SJSA1 (cell line): Measurements from ENCODE around the gene PEX10. TPM values are rescaled to one million over a fixed set of nuclear protein-coding genes. Genes with fewer than 3 reads are reported as not detected.
A peak's percentile ranks its signal among the peaks of the same experiment; 100 is the strongest.

ENCODE experiments used
- DNase-seq, 2 experiments: peaks; one replicate each; pipeline ENCODE4 v3.0.0-alpha.2; 2015 to 2020; ENCODE audit warnings: low spot score in 2 of 2, low read depth in 1 of 2
- H3K27ac ChIP-seq: fragments of 250-450 bp; sonication (Bioruptor Pico); 2 replicates; pipeline ENCODE4 v1.5.1; 2020; ENCODE audit warnings: mild to moderate bottlenecking, moderate library complexity
- H3K27me3 ChIP-seq: fragments of 250-450 bp; sonication (Bioruptor Pico); replicated peaks from 2 replicates; pipeline ENCODE4 v1.5.1; 2020; ENCODE audit warnings: mild to moderate bottlenecking, moderate library complexity
- H3K36me3 ChIP-seq: fragments of 250-450 bp; sonication (Bioruptor Pico); 2 replicates; pipeline ENCODE4 v1.5.1; 2020; ENCODE audit warnings: mild to moderate bottlenecking
- H3K4me1 ChIP-seq: fragments of 250-450 bp; sonication (Bioruptor Pico); replicated peaks from 2 replicates; pipeline ENCODE4 v1.6.1; 2021; ENCODE audit warnings: mild to moderate bottlenecking
- H3K4me3 ChIP-seq: fragments of 250-450 bp; sonication (Bioruptor Pico); 2 replicates; pipeline ENCODE4 v1.5.1; 2020; ENCODE audit warnings: mild to moderate bottlenecking
- H3K9me3 ChIP-seq: fragments of 250-450 bp; sonication (Bioruptor Pico); replicated peaks from 2 replicates; pipeline ENCODE4 v1.5.1; 2020; ENCODE audit warnings: mild to moderate bottlenecking
- total RNA-seq: library from RNA; depleted of rRNA; stranded (reverse); fragments of >200 nt; shearing (Covaris generic); gene quantifications from 2 replicates; pipeline ENCODE4 v1.2.3, GENCODE V29; 2014

PEX10 gene
- total RNA-seq, 1 experiment from 2014 or later = 37.3 TPM

DNA sequence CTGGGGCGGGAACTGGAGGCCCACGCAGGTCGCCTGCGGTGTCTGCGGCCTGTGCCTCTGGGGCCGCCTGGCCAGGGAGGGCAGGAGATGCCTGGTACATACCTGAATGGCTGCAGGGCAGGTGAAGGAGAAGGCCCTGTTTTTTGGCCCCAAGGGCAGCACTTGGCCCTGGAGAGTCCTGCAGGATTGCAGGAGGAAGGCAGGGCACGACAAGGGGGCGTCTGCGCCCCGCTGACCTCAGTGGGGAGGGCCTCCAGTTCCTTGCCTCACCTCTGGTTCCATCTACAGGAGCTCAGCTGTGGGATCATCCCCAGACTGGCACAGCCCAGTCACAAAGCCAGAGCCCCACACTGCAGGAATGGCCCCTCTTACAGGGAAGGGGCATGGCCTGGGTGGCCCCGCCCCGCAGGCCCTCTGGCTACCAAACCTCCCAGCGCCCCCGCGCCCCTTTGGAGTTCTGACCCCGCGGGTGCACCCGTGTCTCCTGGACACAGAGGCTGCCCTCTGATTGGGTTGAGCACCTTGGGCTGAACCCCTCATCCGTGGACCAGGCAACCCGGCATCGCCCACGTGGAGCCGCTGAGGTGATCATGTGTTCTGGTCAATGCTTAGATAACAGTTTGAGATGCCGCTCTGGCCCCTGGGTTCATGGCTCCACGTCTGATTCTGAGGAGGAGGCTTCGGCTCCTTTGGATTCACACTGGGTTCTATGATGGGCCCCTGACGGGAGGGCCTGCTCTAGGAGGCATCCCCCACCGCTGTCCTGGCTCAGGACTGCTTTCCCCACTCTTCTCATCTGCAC, 1.3 kb upstream of the PEX10 start:
- Histone ChIP-seq H3K36me3 (peaks cover 18% of the 10 kb centered on the region), H3K4me3 (no peak overlapping the region), H3K27me3 (peaks cover 6% of the 10 kb centered on the region)

DNA sequence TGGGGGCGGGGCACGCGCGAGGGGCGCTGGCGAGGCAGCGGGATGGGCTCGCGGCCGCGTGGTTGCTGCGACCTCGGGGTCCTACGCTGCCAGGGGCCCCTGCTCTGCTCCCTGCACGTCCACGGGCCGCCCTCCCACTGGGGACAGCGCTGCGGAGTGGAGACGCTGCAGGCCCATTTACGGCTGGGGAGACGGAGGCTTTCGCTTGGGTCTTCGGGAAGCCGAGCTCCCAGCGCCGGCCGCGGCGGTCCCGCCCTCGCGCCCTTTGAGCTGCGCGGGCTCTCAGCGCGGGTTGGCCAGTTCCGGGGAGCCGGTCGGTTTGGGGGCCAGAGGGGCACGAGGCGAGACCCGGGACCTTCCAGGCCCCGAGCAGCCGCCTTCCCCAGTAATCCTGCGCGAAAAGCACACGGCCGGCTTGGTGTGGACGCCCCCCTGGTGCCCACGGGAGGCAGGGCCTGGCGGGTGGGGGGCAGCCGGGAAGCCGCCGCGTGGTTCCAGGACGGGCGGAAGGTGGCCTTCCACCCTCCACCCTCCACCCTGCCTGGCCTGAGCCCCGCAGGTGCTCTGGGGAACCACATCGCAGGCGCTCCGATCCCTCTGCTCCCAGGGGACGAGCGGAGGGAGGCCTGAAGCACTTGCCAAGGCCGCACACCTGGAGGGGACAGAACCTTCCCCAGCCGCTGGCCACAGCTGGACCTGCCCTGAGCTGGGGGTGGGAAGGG, 570 bp upstream of the PEX10 start:
- Histone ChIP-seq H3K4me1 (peaks cover 28% of the 10 kb centered on the region), H3K4me3 (peak overlapping the region; percentile 99), H3K9me3 (peaks cover 3% of the 10 kb centered on the region; the same call in 1 of the 2 replicates), H3K27ac (peak overlapping the region; percentile 23; the same call in 1 of the 2 replicates), H3K27me3 (peaks cover 4% of the 10 kb centered on the region; the same call in 1 of the 2 replicates), H3K36me3 (peaks cover 22% of the 10 kb centered on the region)
- peak in 1 of 2 experiments; percentile 79 for DNase-seq

More for the DNA sequence above, 1.3 kb upstream of the PEX10 start:
- Histone ChIP-seq H3K4me1 (peaks cover 28% of the 10 kb centered on the region), H3K9me3 (peaks cover 3% of the 10 kb centered on the region; the same call in 1 of the 2 replicates), H3K27ac (no peak overlapping the region)
- DNase-seq = no peak

DNA sequence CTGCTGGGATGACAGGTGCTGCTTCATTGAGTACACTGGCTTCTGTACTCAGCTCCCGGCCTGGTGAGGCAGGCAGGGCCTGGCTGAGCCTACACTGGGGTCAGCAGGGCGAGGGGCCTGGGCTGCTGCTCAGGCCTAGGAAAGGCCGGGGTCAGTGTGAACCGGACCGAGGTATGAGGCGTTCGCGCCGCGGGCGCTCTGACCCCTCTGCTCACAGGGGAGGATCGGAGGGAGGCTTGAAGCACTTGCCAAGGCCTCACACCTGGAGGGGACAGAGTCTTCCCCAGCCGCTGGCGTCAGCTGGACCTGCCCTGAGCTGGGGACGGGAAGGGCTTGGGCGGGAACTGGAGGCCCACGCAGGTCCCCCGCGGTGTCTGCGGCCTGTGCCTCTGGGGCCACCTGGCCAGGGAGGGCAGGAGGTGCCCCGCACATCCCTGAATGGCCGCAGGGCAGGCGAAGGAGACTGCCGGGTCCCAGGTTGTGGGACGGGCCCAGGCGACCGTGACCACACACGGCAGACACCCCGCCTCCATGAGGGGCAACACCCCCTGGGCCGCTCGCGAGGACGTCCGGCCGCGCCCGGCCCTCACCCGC, 466 bp downstream of the PEX10 start:
- Histone ChIP-seq H3K27me3 (no peaks in the 10 kb centered on the region), H3K4me1 (peaks cover 28% of the 10 kb centered on the region), H3K9me3 (peaks cover 3% of the 10 kb centered on the region; the same call in 1 of the 2 replicates), H3K27ac (peak overlapping the region; percentile 80), H3K4me3 (peak overlapping the region; percentile 99), H3K36me3 (peaks cover 30% of the 10 kb centered on the region)
- no peak for DNase-seq

DNA sequence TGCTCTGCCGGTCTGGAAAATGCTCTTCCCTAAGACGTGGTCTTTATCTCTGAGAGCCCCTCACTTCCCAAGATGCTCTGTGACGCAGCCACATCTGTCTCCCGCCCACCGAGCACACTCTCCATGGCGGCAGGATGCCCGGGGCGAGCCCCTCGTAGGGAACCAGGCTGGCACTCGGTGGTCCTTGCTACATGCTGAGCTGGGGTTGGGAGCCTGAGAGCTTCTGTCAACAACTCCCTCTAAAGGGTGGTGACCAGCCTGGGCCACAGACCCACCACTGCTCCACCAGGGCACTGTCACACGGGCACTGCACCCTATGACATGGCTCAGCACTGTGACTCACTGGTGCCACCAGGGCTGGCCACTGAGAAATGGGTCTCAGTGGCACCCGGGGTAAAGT, 2.6 kb downstream of the PEX10 start:
- H3K36me3 ChIP-seq = peaks cover 51% of the 10 kb centered on the region
- no peak overlapping the region for H3K27ac ChIP-seq
- no peak overlapping the region for H3K4me3 ChIP-seq
- peaks cover 28% of the 10 kb centered on the region for H3K4me1 ChIP-seq
- no peak for DNase-seq
- peaks cover 3% of the 10 kb centered on the region; the same call in 1 of the 2 replicates for H3K9me3 ChIP-seq
- H3K27me3 ChIP-seq = no peaks in the 10 kb centered on the region

DNA sequence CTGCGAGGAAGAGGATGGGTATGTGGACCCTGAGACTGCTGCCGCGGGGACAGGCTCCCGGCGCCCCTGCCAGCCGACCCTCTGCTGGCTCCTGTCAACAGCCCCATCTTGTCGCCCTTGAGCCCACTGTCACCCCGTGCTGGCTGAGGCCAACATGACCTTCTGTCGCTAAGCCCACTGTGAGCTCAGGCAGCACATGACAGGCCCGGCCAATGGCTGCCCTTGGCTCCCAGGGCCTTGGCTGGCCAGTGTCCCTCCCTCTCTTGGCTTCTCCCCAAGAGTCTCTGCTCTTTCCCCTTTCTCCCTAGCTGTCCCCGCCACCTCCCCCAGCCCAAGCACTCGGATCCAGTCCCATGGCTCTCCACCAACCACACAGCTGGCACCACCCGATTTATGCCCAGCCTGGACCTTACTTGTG, 3.5 kb downstream of the PEX10 start:
- Histone ChIP-seq H3K4me3 (no peak overlapping the region), H3K27ac (no peak overlapping the region), H3K36me3 (peaks cover 59% of the 10 kb centered on the region), H3K9me3 (peaks cover 3% of the 10 kb centered on the region; the same call in 1 of the 2 replicates), H3K4me1 (peaks cover 21% of the 10 kb centered on the region), H3K27me3 (no peaks in the 10 kb centered on the region)
- no peak for DNase-seq

DNA sequence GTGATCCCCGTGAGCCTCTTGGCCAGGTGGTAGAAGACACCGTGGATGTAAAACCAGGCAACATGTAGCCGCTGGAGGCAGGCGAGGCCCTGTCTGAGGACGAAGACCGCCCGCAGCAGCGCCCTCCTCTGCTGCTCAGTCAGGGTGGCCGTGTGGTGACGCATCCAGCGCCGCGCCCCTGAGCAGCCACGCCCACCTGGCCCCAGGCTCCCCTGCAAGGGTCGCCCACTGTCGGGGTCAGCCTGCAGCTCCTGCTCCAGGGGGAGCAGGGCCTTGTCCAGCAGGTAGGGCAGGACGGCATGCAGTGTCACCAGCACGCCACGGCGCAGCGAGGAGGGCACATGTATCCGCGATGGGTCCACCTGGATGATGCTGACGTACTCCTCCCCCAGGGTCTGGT, 3.9 kb downstream of the PEX10 start:
- H3K4me3 ChIP-seq = no peak overlapping the region
- no peak overlapping the region for H3K27ac ChIP-seq
- no peaks in the 10 kb centered on the region for H3K27me3 ChIP-seq
- H3K36me3 ChIP-seq = peaks cover 63% of the 10 kb centered on the region
- H3K4me1 ChIP-seq = peaks cover 18% of the 10 kb centered on the region
- H3K9me3 ChIP-seq = peaks cover 3% of the 10 kb centered on the region; the same call in 1 of the 2 replicates
- DNase-seq = no peak

DNA sequence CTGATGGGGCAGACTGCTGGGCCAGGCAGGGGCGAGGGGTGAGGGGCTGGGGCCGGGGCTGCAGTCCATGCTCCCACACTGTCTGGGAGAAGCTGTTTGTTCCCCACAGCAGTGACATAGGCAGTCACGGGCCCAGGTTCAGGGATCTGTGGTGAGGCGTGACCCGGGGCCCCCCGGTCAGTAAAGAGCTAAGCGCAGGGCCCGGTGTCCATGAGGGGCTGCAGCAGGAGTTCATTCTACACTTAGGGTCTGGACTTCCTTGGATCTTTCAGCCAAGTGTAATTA, 4.4 kb downstream of the PEX10 start:
- H3K4me3 ChIP-seq = no peak overlapping the region
- H3K27ac ChIP-seq = no peak overlapping the region
- peaks cover 3% of the 10 kb centered on the region; the same call in 1 of the 2 replicates for H3K9me3 ChIP-seq
- H3K4me1 ChIP-seq = peaks cover 13% of the 10 kb centered on the region
- H3K36me3 ChIP-seq = peaks cover 69% of the 10 kb centered on the region
- no peaks in the 10 kb centered on the region for H3K27me3 ChIP-seq
- no peak for DNase-seq

DNA sequence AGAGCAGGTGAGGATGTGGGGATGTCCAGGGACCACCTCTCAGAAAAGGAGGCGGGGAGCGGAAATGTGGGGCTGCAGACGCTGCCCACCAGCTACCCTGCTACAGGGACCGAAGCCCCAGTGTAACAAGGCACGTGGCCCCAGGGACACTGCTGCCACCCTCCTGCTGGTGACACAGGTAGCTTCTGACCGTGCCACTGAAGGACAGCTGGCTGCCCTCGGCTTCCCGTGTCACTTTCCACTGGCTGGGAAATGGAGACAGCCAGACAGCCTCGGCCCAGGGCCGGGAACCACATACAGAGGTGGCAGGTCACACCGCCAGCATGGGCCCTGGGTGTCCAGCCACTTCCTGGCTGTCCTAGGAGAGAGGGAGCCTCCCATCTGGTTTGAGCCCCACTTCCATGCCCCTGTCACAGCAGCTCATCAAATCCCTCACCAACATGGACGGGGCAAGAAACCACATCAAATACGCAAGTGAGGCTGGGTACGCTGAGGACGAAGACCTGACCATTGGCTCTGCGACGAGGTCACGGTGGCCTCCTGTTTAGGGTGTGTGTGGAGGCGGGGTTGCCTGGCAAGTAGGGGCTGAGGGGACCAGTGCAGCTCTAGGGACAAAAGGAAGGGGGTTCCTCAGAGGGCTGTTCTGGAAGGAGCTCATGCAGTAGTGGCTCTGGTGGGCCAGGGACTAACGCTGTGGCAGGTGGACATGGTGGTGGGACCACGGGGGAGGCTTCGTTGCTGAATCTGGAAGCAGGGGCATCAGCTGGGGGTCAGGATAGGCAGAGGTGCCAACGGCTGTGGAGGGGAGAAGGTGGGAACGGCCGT, 5.0 kb downstream of the PEX10 start:
- no peaks in the 10 kb centered on the region for H3K27me3 ChIP-seq
- peaks cover 74% of the 10 kb centered on the region for H3K36me3 ChIP-seq
- DNase-seq = no peak
- 0 out of 2 replicates have a peak, but pooled peaks cover 3% of the 10 kb centered on the region for H3K9me3 ChIP-seq
- H3K4me3 ChIP-seq = no peak overlapping the region
- H3K27ac ChIP-seq = no peak overlapping the region
- H3K4me1 ChIP-seq = peaks cover 9% of the 10 kb centered on the region

DNA sequence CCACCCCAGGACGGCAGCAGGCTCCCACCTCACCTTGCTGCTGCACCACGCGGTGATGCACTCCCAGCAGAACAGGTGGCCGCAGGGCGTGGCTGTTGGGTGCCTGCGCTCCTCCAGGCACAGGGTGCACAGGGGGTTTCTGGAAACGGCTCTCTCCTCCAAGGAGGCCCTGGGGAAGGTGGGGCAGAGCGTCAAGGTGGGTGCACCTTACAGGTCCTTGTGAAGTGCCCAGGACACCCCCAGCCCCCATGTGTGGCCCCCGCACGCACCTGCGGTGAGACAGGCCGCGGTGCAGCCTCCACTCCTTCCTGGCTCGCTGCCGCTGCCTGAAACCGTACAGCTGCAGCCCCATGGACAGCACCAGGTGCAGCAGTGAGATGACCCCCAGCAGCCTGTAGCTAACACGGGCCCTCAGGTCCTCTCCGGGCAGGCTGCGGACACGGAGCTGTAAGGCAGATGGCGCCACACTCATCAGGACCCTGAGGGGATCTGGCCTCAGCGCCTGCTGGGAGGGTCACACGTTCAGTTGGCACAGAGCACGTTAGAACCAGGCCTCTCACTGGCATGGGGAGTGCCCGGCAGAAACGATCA, 5.8 kb downstream of the PEX10 start:
- Histone ChIP-seq H3K4me3 (no peak overlapping the region), H3K36me3 (peaks cover 78% of the 10 kb centered on the region), H3K9me3 (no peaks in the 10 kb centered on the region), H3K27ac (no peak overlapping the region), H3K4me1 (peaks cover 3% of the 10 kb centered on the region), H3K27me3 (no peaks in the 10 kb centered on the region)
- no peak for DNase-seq

DNA sequence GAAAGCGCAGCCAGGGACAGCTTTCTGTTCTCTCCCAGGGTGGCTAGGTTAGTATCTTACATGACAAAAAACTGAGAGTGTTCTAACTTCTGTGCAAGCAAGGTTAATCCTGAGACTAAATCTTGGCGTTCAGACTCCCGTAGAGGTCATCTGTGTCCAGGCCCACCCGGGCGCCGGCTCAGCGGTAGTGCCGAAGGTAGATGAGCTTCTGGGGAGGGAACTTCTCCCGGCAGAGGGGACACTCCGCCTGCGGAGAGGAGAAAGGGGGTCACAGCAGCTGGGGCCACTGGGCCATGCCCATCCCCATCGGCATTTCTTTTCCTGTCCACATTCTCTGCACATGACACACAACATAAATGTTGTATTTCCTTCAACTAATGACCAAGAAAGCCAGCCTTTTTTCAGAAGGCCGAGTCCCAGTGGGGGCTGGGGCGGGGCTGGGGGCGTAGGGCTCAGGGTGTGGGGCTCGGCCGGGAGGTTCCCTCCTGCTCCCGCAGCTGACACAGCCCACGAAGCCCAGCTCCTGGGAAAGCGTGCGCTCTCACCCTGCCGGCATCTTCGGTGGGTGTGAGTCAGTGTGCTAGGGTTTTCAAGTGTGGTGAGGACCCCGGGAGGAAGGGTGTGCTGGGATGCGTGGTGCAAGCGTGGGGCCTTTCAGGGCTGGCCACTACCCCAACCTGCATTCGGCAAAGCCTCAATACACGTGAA, 6.6 kb downstream of the PEX10 start:
- Histone ChIP-seq H3K4me3 (no peak overlapping the region), H3K36me3 (peaks cover 83% of the 10 kb centered on the region), H3K9me3 (no peaks in the 10 kb centered on the region), H3K4me1 (no peaks in the 10 kb centered on the region), H3K27me3 (no peaks in the 10 kb centered on the region), H3K27ac (no peak overlapping the region)
- no peak for DNase-seq

DNA sequence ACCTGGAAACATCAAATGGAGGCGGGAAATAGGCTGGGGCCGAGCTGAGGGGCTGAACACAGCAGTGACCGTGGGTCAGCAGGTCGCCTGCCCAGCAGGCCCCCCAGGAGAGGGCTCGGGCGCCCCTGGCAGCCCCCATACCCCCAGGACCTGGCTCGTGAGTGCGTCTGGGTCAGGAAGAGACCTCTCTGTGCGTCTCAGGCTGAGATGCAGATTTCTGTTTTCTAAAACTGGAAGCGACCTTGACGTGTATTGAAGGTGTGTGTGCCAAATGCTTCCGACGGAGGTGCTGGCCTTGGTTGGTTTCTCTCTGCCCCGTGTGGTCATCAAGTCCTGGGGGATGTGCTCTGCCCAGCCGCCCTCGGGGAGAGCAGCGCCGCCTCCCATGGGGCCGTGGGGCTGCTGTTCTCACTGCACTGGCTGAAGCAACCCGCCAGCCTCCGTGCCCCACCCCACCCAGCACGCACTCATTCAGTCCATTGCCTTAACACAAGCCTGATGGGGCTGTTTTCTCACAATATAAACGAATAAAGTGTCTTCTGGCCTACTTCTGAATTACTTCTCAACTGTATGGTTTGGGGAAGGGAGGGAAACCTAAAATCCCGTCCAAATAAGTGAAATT, 7.4 kb downstream of the PEX10 start:
- Histone ChIP-seq H3K4me3 (no peak overlapping the region), H3K9me3 (no peaks in the 10 kb centered on the region), H3K27ac (no peak overlapping the region), H3K27me3 (no peaks in the 10 kb centered on the region), H3K4me1 (0 out of 2 replicates have a peak, but pooled peaks cover 3% of the 10 kb centered on the region), H3K36me3 (peaks cover 89% of the 10 kb centered on the region)
- no peak for DNase-seq

DNA sequence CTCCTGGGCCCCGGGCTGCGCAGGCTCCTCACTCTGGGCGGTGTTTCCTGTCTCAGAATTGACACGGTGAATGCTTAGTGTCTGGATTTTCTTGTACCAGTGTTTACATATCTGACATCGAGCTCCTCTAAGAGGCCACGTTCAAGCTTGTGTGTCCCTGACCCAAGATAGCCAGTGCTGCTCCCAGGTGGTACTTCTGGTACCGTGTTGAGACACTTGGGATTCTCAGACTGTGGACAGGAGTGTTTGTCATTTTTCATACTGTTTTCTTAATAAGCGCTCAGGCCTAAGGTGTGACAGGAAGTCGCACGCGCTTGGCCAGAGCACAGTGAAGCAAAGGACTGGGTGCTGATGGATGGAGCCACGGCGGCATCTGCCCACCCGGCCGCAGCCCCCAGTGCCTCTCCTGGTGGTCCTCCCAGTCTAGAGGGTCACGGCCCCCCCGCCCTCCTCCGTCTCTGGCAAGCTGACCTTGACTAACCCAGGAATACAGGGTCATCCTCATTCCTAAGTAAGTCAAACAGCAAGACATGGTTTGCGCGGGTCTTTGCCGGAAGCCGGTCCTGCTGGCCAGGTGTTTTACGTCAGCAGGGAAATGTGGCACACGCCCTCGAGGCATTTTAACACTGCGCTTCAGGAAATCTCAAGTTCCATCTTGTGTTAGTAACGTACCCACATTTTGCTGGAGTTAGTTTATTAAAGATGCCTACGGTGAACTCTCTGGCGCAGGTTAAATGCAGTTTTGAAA, 8.0 kb downstream of the PEX10 start:
- H3K36me3 ChIP-seq = peaks cover 89% of the 10 kb centered on the region
- H3K27ac ChIP-seq = no peak overlapping the region
- H3K9me3 ChIP-seq = no peaks in the 10 kb centered on the region
- 0 out of 2 replicates have a peak, but pooled peaks cover 3% of the 10 kb centered on the region for H3K4me1 ChIP-seq
- H3K4me3 ChIP-seq = no peak overlapping the region
- no peaks in the 10 kb centered on the region for H3K27me3 ChIP-seq
- DNase-seq = no peak
